Stimulated activated effector memory CD8-positive, alpha-beta T cell treated with anti-CD3 and anti-CD28 coated beads, Interleukin-12 subunit alpha, Interleukin-12 subunit beta, amount 100 ng/mL, for 72 hours (primary cell): ENCODE data around the gene SLC35F3.
A peak's percentile ranks its signal among the peaks of the same experiment; 100 is the strongest.

Experiments used
- ATAC-seq: fragments of 150-1000 bp; cut with Tn5 transposase; 2 replicates; pipeline ENCODE4 v1.10.0; 2021
- DNase-seq, 2 donors: peaks; one replicate each; pipeline ENCODE4 v3.0.0; 2021 to 2022; ENCODE audit warnings: low spot score in 2 of 2
- H3K27ac Mint-ChIP-seq: one replicate; pipeline ENCODE4 v1.8.0; 2022; ENCODE audit warnings: mild to moderate bottlenecking, mixed read lengths
- H3K36me3 Mint-ChIP-seq: one replicate; pipeline ENCODE4 v1.8.0; 2022; ENCODE audit warnings: mild to moderate bottlenecking, mixed read lengths
- H3K4me1 Mint-ChIP-seq: one replicate; pipeline ENCODE4 v1.8.0; 2022; ENCODE audit warnings: mixed read lengths
- H3K4me3 Mint-ChIP-seq: one replicate; pipeline ENCODE4 v1.8.0; 2022; ENCODE audit warnings: mild to moderate bottlenecking, mixed read lengths
- H3K9me3 Mint-ChIP-seq: one replicate; pipeline ENCODE4 v1.8.0; 2022; ENCODE audit warnings: mixed read lengths

SLC35F3 gene

DNA sequence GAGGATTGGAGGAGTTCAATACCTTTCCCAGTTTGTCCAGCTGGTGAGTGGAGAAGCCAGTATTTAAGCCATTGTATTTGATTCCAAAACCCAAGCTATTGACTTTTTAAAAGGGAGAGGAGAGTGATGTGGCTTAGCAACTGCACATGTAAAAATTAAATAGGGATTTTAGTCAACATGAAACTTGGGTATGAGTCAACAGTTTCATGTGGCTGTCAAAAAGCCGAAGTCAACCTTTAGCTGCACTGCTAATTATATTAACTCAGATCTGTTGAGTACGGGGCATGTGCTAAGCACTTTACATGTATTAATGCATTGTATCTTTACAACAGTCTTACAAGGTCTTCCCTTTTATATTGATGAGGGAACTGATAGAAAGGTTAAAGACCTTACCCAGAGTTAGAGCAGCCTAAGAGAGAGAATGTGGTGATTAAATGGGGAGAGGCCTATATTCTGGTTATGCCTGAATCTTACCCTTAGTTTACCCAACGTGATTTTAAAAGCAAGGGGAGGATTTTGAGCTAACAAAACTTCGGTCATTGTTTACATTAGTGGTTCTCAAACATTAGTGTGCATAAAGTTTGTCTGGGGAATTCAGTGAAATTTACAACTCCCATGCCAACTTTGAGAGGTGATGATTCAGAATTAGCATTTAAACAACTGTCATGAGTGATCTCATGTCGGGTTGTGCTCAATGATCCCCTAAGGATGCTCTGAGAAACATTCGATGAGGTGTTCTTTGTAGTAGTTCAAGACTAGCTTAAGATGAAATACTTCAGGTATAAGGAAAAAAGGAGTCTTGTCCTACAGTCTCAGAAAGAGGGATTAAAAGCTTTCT lies 6.9 kb upstream of the SLC35F3 start:
- no peaks in the 10 kb centered on the region for H3K36me3 Mint-ChIP-seq
- H3K27ac Mint-ChIP-seq, result no peak overlapping the region
- H3K9me3 Mint-ChIP-seq, result no peaks in the 10 kb centered on the region
- no peak overlapping the region for H3K4me3 Mint-ChIP-seq
- ATAC-seq (peak; percentile 77), DNase-seq (no peak)
- H3K4me1 Mint-ChIP-seq, result no peaks in the 10 kb centered on the region

DNA sequence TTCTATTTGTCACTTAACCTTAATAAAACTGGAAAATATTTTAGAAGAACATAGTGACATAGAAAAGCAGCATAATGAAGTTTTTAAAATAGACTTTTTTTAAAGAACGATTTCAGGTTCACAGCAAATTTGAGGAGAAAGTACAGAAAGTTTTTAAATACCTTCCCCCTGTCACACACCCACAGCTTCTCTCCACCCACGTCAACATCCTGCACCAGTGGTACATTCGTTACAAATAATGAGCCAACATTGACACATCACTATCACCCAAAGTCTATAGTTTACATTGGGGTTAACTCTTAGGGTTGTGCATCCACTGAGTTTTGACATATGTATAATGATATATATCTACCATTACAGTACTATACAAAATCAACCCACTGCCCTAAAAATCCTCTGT lies 3.0 kb upstream of the SLC35F3 start:
- H3K4me3 Mint-ChIP-seq, result no peak overlapping the region
- DNase-seq (no peak), ATAC-seq (no peak)
- H3K27ac Mint-ChIP-seq, result no peak overlapping the region
- H3K36me3 Mint-ChIP-seq, result no peaks in the 10 kb centered on the region
- H3K9me3 Mint-ChIP-seq, result peaks cover 3% of the 10 kb centered on the region
- H3K4me1 Mint-ChIP-seq, result peaks cover 6% of the 10 kb centered on the region

DNA sequence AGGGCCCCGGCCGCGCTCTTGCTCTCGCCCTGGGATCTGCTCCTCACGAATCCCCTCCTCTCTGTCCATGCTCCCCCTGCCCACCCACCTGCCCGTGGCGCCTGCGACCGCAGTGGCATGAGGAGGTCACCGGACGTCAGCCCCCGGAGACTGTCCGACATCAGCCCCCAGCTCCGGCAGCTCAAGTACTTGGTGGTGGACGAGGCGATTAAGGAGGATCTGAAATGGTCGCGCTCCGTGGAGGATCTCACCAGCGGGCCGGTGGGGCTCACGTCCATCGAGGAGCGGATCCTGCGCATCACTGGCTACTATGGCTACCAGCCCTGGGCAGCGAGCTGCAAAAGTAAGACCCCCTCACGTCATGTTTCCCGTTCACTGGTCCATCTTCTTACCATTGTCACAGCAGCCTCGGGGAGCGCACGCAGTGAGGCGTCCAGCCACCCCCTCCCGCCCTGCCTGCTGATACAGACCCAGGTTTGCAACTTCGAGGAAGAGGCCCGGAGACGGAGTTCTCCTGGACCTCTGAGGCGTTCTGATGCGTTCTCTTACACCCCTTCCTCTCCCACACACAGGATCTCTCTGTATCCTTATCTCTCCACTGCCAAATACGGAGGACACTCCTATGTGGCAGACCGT lies 1.1 kb downstream of the SLC35F3 start:
- DNase-seq (no peak), ATAC-seq (no peak)
- H3K9me3 Mint-ChIP-seq, result peaks cover 3% of the 10 kb centered on the region
- no peak overlapping the region for H3K27ac Mint-ChIP-seq
- no peak overlapping the region for H3K4me3 Mint-ChIP-seq
- peaks cover 6% of the 10 kb centered on the region for H3K4me1 Mint-ChIP-seq
- H3K36me3 Mint-ChIP-seq, result no peaks in the 10 kb centered on the region

DNA sequence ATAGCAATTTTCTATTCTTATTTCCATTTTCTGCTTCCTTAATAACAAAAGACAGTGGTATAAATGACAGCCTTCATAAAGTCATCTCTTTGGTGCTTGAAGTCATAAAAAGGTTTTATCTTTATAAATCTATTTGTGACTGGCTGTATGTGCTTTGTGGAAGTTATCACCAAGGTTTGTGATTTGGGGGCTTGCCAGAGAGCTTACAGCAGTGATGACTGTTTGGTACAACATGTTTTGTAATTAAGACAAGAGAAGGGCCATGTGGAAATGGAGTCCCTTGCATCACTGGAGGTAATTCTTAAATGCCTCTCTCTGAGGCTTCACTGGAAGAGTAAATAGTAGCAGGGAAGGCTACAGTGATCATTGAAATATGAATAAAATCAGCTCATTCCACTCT lies 2.7 kb downstream of the SLC35F3 start:
- DNase-seq (no peak), ATAC-seq (no peak)
- peaks cover 6% of the 10 kb centered on the region for H3K4me1 Mint-ChIP-seq
- no peak overlapping the region for H3K4me3 Mint-ChIP-seq
- H3K36me3 Mint-ChIP-seq, result no peaks in the 10 kb centered on the region
- H3K27ac Mint-ChIP-seq, result no peak overlapping the region
- H3K9me3 Mint-ChIP-seq, result peaks cover 3% of the 10 kb centered on the region

DNA sequence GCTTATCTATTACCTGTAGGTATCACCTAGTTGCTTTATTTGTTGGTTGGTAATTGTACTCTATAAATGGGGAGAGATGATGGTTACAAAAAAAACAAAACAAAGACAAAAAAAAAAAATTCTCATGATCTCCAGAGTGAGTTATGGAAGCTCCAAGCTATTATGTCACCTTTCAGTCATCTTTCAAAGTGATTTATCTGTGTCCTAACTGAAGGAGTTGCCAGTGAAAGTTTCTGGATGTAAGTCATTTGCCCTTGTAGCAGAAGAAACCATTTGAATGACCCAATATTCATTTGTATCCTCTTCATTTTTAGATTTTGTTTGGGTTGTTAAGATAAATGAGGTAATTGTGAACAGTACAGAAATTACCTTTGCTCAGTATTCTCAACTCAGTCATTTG lies 3.6 kb downstream of the SLC35F3 start:
- H3K9me3 Mint-ChIP-seq, result peaks cover 3% of the 10 kb centered on the region
- no peak overlapping the region for H3K4me3 Mint-ChIP-seq
- no peak for DNase-seq
- no peak for ATAC-seq
- no peak overlapping the region for H3K27ac Mint-ChIP-seq
- H3K4me1 Mint-ChIP-seq, result peaks cover 6% of the 10 kb centered on the region
- no peaks in the 10 kb centered on the region for H3K36me3 Mint-ChIP-seq

DNA sequence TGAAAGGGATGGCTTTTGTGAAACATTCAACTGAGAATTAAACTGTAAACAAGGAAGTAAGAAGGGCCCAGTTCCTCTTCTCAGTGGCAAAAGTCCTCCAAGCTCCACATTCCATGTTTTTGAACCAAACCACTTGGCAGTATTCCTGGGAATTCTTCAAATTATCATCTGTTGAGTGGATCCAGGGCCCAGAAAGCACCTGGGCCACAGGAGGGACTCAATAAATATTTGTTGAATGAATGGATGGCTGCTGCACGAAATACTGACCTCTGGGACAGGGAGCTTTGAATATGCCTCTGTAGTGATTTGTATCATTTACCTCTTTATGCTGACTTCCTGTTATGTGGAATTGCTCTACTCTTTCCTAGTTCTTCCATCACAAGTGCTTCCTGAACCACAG lies 4.7 kb downstream of the SLC35F3 start:
- Mint-ChIP-seq H3K36me3 (no peaks in the 10 kb centered on the region), H3K9me3 (peaks cover 2% of the 10 kb centered on the region), H3K4me3 (no peak overlapping the region), H3K4me1 (peaks cover 3% of the 10 kb centered on the region), H3K27ac (no peak overlapping the region)
- ATAC-seq (no peak), DNase-seq (no peak)

DNA sequence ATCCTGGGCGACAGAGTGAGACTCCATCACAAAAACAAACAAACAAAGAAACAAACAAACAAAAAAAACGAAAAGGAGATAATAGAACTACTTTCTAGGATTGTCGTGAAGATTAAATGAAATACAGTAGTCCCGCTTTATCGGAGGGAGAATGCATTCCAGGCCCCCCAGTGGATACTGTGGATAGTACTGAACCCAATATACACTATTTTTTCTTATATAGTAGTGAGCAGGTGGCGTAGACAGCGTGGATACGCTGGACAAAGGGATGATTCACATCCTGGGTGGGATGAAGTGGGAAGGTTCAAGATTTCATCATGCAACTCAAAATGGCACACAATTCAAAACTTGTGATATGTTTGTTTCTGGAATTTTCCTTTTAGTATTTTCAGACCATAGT lies 8.0 kb downstream of the SLC35F3 start:
- Mint-ChIP-seq H3K27ac (no peak overlapping the region), H3K36me3 (no peaks in the 10 kb centered on the region), H3K9me3 (no peaks in the 10 kb centered on the region), H3K4me1 (no peaks in the 10 kb centered on the region), H3K4me3 (no peak overlapping the region)
- ATAC-seq (no peak), DNase-seq (no peak)

DNA sequence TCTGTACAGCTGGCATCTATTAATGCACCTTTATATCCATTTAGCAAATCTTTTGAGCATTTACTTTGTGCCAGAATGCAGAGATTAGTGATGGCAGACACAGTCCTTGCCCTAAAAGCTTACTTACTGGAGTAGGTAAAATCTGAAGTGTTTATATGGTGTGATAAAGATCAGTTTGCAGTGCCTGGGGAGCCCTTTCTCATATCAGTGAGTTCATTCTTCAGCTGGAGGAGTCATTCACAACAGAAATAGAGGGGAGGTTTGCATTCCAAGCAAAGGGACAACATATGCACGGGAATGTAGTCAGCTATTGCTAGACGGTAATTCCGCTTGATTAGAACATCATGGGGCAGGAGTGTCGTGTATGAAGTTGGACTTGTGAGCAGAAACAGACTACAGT lies 8.4 kb downstream of the SLC35F3 start:
- H3K36me3 Mint-ChIP-seq, result no peaks in the 10 kb centered on the region
- ATAC-seq (no peak), DNase-seq (no peak)
- no peak overlapping the region for H3K4me3 Mint-ChIP-seq
- no peaks in the 10 kb centered on the region for H3K9me3 Mint-ChIP-seq
- no peaks in the 10 kb centered on the region for H3K4me1 Mint-ChIP-seq
- H3K27ac Mint-ChIP-seq, result no peak overlapping the region

DNA sequence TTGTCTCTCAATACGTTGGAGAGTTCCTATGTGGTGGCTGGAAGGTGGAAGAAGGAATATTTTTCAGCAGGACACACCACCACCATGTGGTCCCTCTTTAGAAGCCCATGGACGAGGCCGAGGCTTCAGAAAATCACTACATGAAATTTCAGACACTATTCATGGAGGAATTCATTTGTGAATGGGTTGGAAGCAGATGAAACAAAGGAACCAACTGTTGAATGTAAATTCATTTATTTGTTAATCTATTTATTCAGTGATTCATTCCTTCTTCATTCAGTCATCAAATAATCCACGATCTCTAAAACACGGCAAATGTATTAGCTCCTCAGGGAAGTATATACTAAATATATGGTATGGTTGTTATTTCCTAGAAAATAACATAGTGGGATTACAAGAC lies 12.2 kb downstream of the SLC35F3 start:
- no peaks in the 10 kb centered on the region for H3K36me3 Mint-ChIP-seq
- ATAC-seq (no peak), DNase-seq (no peak)
- no peaks in the 10 kb centered on the region for H3K4me1 Mint-ChIP-seq
- H3K27ac Mint-ChIP-seq, result no peak overlapping the region
- H3K4me3 Mint-ChIP-seq, result no peak overlapping the region
- no peaks in the 10 kb centered on the region for H3K9me3 Mint-ChIP-seq

DNA sequence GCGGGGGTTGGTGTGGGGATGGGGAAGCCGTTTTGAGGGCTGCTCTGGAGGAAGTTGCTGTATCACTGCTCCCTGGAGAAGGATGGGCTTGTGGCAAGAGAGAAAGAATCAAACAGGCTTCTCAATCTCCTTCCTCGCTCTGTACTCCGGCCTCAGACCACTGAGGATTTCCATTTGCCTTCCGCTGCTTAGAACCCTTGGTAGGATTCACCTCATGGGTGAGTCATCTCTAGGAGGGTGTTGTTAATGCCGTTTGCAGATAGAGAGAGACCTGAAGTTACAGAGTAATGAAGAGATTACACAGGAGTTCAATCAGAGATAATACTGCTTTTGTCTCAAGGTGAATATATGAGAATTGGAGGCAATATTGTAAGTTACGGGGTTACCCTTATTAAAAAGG lies 15.3 kb downstream of the SLC35F3 start:
- Mint-ChIP-seq H3K9me3 (peaks cover 3% of the 10 kb centered on the region), H3K4me3 (no peak overlapping the region), H3K36me3 (no peaks in the 10 kb centered on the region), H3K27ac (no peak overlapping the region), H3K4me1 (no peaks in the 10 kb centered on the region)
- DNase-seq, result no peak
- ATAC-seq, result no peak

DNA sequence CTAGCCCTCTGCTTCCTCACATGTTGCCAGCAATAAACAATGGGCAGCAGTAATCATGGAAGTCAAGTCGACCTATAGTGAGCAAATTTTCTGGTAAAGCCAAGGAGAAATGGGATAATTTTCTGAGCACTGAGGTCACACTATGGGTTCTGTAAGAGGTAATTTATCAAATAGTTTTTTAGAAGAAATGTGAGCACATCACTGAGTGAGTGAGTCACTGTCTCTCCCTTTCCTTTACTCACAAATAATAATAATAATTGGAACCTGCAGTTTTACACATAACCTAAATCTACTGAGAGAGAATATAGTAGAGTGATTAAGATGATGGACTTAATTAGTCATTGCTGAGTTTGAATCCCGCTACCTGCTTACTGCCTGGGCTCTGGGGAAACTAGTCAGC lies 23.6 kb downstream of the SLC35F3 start:
- ATAC-seq (no peak), DNase-seq (no peak)
- no peak overlapping the region for H3K4me3 Mint-ChIP-seq
- no peak overlapping the region for H3K27ac Mint-ChIP-seq
- peaks cover 3% of the 10 kb centered on the region for H3K9me3 Mint-ChIP-seq
- no peaks in the 10 kb centered on the region for H3K4me1 Mint-ChIP-seq
- H3K36me3 Mint-ChIP-seq, result no peaks in the 10 kb centered on the region

DNA sequence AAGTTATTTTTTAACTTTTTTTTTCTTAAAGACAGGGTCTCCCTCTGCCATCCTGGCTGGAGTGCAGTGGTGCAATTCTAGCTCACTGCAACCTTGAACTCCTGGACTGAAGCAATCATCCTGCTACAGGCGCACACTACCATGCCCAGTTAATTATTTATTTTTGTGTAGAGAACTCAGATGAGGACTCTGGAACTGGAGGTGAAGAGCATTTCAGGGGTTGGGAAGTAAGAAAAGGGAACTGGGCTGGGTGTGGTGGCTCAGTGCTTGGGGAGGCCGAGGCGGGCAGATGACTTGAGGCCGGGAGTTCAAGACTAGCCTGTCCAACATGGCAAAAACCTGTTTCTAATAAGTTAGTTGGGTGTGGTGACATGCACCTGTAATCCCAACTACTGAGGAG lies 28.9 kb downstream of the SLC35F3 start:
- Mint-ChIP-seq H3K27ac (no peak overlapping the region), H3K36me3 (no peaks in the 10 kb centered on the region), H3K4me3 (no peak overlapping the region), H3K9me3 (no peaks in the 10 kb centered on the region), H3K4me1 (no peaks in the 10 kb centered on the region)
- DNase-seq (no peak), ATAC-seq (no peak)

DNA sequence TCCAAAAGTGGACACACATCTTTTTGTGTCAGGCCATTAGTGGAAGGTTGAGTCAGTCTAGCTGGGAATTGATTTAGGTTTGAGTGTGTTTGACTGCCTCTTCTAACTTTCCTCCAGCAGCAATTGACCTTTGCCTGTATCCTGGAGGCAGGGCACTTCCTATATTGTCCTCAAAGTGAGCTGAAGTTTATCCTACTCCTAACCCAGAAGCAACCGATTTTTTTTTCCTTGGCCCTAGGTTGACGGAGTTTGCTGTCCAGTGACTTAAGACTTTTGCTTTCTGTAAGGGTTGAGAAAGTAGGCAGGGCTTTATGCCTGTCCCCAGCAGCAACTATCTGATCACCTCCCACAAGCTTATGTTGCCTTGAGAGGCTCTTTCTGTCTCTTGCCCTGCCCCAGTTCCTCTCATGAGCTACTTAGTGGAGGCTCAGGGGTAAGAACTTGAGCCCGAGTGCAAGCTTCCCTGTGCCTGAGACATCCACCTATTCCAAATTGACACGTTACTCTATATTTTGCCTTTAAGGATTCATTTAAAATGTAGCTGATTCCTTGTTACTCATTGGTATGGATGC lies 30.9 kb downstream of the SLC35F3 start:
- no peaks in the 10 kb centered on the region for H3K9me3 Mint-ChIP-seq
- H3K4me1 Mint-ChIP-seq, result no peaks in the 10 kb centered on the region
- no peak for DNase-seq
- H3K27ac Mint-ChIP-seq, result no peak overlapping the region
- H3K4me3 Mint-ChIP-seq, result no peak overlapping the region
- no peak for ATAC-seq
- H3K36me3 Mint-ChIP-seq, result no peaks in the 10 kb centered on the region

DNA sequence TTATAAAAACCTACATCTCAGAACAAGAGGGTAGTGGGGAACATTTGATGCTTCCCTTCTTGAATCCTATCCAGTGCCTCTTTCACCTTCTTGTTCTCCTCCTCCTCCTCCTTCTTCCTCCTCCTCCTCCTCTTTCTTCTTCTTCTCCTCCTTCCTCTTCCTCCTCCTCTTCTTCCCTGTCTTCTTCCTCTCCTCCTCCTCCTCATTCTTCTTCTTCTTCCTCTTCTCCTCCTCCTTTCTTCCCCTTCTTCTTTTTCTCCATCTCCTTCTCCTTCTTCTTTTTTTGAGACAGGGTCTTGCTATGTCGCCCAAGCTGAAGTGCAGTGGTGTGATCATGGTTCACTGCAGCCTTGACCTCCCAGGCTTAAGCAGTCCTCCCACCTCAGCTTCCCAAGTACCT lies 31.9 kb downstream of the SLC35F3 start:
- Mint-ChIP-seq H3K27ac (no peak overlapping the region), H3K9me3 (no peaks in the 10 kb centered on the region), H3K36me3 (no peaks in the 10 kb centered on the region), H3K4me1 (no peaks in the 10 kb centered on the region), H3K4me3 (no peak overlapping the region)
- DNase-seq (no peak), ATAC-seq (no peak)

DNA sequence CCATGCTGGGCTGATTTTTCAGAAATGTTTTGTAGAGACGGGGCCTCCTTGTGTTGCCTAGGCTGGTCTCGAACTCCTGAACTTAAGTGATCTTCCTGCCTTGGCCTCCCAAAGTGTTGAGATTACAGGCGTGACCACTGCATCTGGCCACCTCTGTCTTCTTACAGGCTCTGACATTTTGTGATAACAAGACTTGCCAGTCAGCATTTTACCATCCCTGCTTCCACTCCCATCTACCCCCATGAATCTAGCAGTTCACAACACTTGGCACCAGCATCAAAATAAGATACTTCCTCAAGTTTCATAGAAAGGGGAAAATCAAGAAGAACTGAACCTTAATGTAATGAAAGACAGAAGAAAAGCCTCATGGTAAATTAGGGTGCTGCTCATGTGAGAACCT lies 32.4 kb downstream of the SLC35F3 start:
- no peak for ATAC-seq

DNA sequence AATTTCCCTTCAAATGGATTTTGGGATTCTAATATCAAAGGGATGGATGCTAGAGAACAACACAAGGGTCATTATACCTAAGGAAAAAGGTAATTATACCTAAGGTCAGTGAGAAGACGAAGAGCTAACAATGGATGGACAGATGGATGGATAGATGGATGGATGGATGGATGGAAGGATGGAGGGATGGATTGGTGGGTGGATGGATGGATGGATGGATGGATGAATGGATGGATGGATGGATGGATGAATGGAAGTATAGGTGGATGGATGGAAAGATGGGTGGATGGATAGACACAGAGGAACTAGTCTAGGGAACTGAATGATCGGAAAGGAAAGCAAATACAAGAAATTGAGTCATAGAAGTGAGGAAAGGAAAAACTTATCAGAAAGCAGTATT lies 34.0 kb downstream of the SLC35F3 start:
- no peaks in the 10 kb centered on the region for H3K9me3 Mint-ChIP-seq
- DNase-seq (no peak), ATAC-seq (no peak)

More for the DNA sequence above, 32.4 kb downstream of the SLC35F3 start:
- Mint-ChIP-seq H3K4me1 (no peaks in the 10 kb centered on the region), H3K4me3 (no peak overlapping the region), H3K36me3 (no peaks in the 10 kb centered on the region), H3K27ac (no peak overlapping the region), H3K9me3 (no peaks in the 10 kb centered on the region)
- no peak for DNase-seq

More for the DNA sequence above, 34.0 kb downstream of the SLC35F3 start:
- Mint-ChIP-seq H3K4me1 (no peaks in the 10 kb centered on the region), H3K36me3 (no peaks in the 10 kb centered on the region), H3K4me3 (no peak overlapping the region), H3K27ac (no peak overlapping the region)
